MM.1S (cell line): Measurements from ENCODE around the gene SNX2.

Experiments used
- EZH2phosphoT487 ChIP-seq: fragments of 300-600 bp; sonication (generic); IDR thresholded peaks from 2 replicates; pipeline ENCODE4 v1.6.1; 2018; ENCODE audit warnings: antibody characterized with exemption, low read length
- TF ChIP-seq, protein P1 (sequence below): fragments of 300-600 bp; sonication (generic); IDR thresholded peaks from 2 replicates; pipeline ENCODE4 v1.5.1; 2016; ENCODE audit warnings: antibody characterized with exemption, low read length, mixed read lengths

DNA sequence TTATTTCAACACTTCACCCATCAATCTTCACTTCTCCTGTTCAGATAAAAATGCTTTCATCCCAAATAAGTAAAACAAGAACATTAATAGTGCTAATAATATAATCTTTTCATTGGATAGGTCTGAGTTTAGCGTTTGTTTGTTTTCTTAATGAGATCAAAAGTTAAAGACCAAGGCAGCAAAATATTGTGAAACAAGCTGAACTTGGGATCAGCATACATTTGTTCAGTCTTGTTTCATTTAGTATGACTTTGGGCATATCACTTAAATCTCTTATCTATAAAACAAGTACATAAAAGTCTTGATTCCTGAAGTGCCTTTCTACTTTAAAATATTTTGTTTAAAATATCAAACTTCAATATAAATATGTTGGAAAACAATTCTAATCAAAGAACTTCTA lies 57.1 kb downstream of the SNX2 start:
- TF ChIP-seq, protein P1, sequence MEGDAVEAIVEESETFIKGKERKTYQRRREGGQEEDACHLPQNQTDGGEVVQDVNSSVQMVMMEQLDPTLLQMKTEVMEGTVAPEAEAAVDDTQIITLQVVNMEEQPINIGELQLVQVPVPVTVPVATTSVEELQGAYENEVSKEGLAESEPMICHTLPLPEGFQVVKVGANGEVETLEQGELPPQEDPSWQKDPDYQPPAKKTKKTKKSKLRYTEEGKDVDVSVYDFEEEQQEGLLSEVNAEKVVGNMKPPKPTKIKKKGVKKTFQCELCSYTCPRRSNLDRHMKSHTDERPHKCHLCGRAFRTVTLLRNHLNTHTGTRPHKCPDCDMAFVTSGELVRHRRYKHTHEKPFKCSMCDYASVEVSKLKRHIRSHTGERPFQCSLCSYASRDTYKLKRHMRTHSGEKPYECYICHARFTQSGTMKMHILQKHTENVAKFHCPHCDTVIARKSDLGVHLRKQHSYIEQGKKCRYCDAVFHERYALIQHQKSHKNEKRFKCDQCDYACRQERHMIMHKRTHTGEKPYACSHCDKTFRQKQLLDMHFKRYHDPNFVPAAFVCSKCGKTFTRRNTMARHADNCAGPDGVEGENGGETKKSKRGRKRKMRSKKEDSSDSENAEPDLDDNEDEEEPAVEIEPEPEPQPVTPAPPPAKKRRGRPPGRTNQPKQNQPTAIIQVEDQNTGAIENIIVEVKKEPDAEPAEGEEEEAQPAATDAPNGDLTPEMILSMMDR, result no peak
- no peak for TF ChIP-seq EZH2phosphoT487
